Keratinocyte (primary cell): ENCODE data around the gene SCYGR6.

Experiments used
- CTCF ChIP-seq, 3 experiments: IDR thresholded peaks in 1 of 3; conservative IDR thresholded peaks in 1 of 3; optimal IDR thresholded peaks in 1 of 3; 2 replicates in 2 of 3; 3 replicates in 1 of 3; pipeline versions ENCODE3 to v1.5.1; 2011; ENCODE audit warnings: low read length in 3 of 3, mild to moderate bottlenecking in 3 of 3, moderate library complexity in 2 of 3, control low read depth in 1 of 3, inconsistent platforms in 1 of 3; ENCODE audit not compliant: insufficient read depth in 2 of 3; ENCODE audit errors: extremely low read depth in 1 of 3
- EZH2 ChIP-seq: IDR thresholded peaks from one replicate; pipeline ENCODE4 v1.6.1; 2012; ENCODE audit warnings: inconsistent platforms, mild to moderate bottlenecking, low read length, moderate library complexity

DNA sequence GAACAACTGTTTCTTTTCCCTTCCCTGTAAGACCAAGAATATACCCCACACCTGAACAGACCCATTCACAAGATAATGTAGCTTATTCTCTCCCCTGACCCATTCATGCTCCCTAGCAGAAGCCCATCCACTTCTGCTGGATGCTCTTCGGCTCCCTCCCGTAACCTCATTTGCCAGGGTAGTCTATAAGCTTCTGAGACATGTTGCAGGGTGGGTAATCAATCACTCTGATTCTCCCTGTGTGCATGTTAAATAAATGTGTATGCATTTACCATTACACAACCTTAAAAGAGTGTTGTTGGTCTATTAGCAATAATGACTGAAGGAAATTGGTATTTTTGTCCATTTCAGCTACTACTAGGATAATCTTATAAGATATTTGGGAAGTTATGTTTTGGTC, 8.1 kb downstream of the SCYGR6 start:
- TF ChIP-seq CTCF (optimal IDR thresholded peaks at IDR 0.05 in 1 of 3, IDR thresholded peaks at IDR 0.05 in 1 of 3, conservative IDR thresholded peaks at IDR 0.05 in 1 of 3; ENCODE audit: extremely low read depth in 1 of 3, insufficient read depth in 2 of 3, low read length in 3 of 3) (no peak), EZH2 (no peak)
